ENCODE results near the gene BARHL1. TPM values are rescaled to one million over a fixed set of nuclear protein-coding genes. Genes with fewer than 3 reads are reported as not detected.

The BARHL1 gene
- total and polyA plus RNA-seq, 2 donors (not counting 3 experiments of a cell fraction or from before 2014, with no cell fraction given), result not detected

DNA sequence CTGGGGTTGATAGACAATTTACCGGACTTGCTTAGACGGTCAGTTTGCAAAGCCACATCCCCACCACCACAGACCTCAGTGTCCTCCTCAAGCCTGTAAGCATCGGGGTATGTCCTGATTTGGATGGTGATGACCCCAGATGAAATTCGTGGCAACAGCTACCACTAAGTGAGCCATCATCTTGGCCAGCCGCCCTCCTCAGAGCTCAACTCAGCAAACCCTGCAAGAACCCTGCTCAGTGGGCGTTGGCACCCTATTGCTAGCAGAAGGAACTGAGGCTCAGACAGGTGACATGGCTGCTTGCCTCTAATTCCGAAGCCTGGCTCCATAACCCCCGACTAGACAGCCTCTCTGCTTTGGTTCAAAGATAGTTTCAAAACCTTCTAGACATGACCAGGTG, 41.4 kb upstream of the BARHL1 start:
- ChIA-PET CTCF (no interaction called here), POLR2A (no interaction called here)
- TF ChIP-seq, protein P1, sequence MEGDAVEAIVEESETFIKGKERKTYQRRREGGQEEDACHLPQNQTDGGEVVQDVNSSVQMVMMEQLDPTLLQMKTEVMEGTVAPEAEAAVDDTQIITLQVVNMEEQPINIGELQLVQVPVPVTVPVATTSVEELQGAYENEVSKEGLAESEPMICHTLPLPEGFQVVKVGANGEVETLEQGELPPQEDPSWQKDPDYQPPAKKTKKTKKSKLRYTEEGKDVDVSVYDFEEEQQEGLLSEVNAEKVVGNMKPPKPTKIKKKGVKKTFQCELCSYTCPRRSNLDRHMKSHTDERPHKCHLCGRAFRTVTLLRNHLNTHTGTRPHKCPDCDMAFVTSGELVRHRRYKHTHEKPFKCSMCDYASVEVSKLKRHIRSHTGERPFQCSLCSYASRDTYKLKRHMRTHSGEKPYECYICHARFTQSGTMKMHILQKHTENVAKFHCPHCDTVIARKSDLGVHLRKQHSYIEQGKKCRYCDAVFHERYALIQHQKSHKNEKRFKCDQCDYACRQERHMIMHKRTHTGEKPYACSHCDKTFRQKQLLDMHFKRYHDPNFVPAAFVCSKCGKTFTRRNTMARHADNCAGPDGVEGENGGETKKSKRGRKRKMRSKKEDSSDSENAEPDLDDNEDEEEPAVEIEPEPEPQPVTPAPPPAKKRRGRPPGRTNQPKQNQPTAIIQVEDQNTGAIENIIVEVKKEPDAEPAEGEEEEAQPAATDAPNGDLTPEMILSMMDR (IDR thresholded peaks at IDR 0.05; ENCODE audit: extremely low read depth in 1 of 2, insufficient read depth in 1 of 2, low read depth in 1 of 2, low read length in 2 of 2), result no peak
- TF ChIP-seq POLR2AphosphoS5 (IDR thresholded peaks at IDR 0.05; ENCODE audit: insufficient read depth, low read depth, low read length) (no peak), GATA2 (IDR thresholded peaks at IDR 0.05; ENCODE audit: insufficient read depth, insufficient read length, low read depth, low read length) (no peak), EZH2 (IDR thresholded peaks at IDR 0.05; ENCODE audit: borderline replicate concordance, low read depth, low read length, severe bottlenecking) (no peak), FOS (IDR thresholded peaks at IDR 0.05; ENCODE audit: borderline replicate concordance, insufficient read depth, low read length) (no peak), JUN (IDR thresholded peaks at IDR 0.05; ENCODE audit: borderline replicate concordance, insufficient read depth, insufficient read length, low read depth) (no peak), POLR2A (IDR thresholded peaks at IDR 0.05; ENCODE audit: low read depth, low read length) (no peak), MYC (IDR thresholded peaks at IDR 0.05; ENCODE audit: low read depth, low read length) (no peak)
- TF ChIP-seq, protein P2, sequence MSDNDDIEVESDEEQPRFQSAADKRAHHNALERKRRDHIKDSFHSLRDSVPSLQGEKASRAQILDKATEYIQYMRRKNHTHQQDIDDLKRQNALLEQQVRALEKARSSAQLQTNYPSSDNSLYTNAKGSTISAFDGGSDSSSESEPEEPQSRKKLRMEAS (IDR thresholded peaks at IDR 0.05; ENCODE audit: insufficient read depth, insufficient read length), result no peak
- H3K79me2 ChIP-seq (ENCODE audit: control insufficient read depth, insufficient read depth, low read length), result no peaks in the 10 kb centered on the region
- H3K27me3 ChIP-seq (ENCODE audit: control insufficient read depth in 2 of 2, insufficient read depth in 2 of 2, low read length in 2 of 2), result peaks cover 0 to 3% of the 10 kb centered on the region in 2 experiments
- H3K36me3 ChIP-seq (ENCODE audit: control insufficient read depth in 2 of 2, extremely low read depth in 1 of 2, insufficient read depth in 2 of 2, low read length in 2 of 2), result no peaks in the 10 kb centered on the region
- H3K4me3 ChIP-seq (replicated peaks in 1 of 3; ENCODE audit: insufficient read depth in 1 of 3, low read depth in 1 of 3, low read length in 3 of 3), result no peak overlapping the region
- H4K20me1 ChIP-seq (replicated peaks; ENCODE audit: control insufficient read depth, extremely low read depth, insufficient read depth, low read length), result no peaks in the 10 kb centered on the region
- BruUV-seq (replicated peaks), result no TSS peak
- no peaks in the 10 kb centered on the region for H3K9me3 ChIP-seq (replicated peaks; ENCODE audit: control insufficient read depth, insufficient read depth, low read length)
- dilution Hi-C loops (cut with MboI; ENCODE audit: extremely low pct_ligation_motif_present, low sequenced_read_pairs), result no loop called here
- FAIRE-seq, result no peak
- intact Hi-C loops (cut with micrococcal nuclease), result no loop called here
- no peaks in the 10 kb centered on the region for H3K4me1 ChIP-seq (ENCODE audit: control insufficient read depth, extremely low read depth, insufficient read depth, low read length)
- H3K9ac ChIP-seq (replicated peaks; ENCODE audit: extremely low read depth, insufficient read depth, low read length), result no peak overlapping the region
- no peak overlapping the region for H3K4me2 ChIP-seq (ENCODE audit: insufficient read depth, low read length)
- no peaks in the 10 kb centered on the region for H3K9me1 ChIP-seq (replicated peaks; ENCODE audit: control insufficient read depth, extremely low read depth, insufficient read depth, low read length)
- H3K27ac ChIP-seq (ENCODE audit: insufficient read depth, low read depth, low read length), result no peak overlapping the region
- H2AFZ ChIP-seq (ENCODE audit: low read depth, low read length), result no peak overlapping the region
- no peak for DNase-seq (ENCODE audit: low read depth, low spot score)

Measured in endothelial cell of umbilical vein (primary cell).